DOHH2 (cell line): ENCODE measurements around the gene TRIP4.

ENCODE experiments used
- EZH2phosphoT487 ChIP-seq: fragments of 200-600 bp; sonication (generic); IDR thresholded peaks from 2 replicates; pipeline ENCODE4 v1.6.1; 2017; ENCODE audit warnings: borderline replicate concordance, mild to moderate bottlenecking, antibody characterized with exemption, low read length, moderate library complexity, mixed read lengths
- TF ChIP-seq, protein P1 (sequence below): fragments of 200-600 bp; sonication (generic); IDR thresholded peaks from one replicate; pipeline ENCODE4 v1.5.1; 2014; ENCODE audit warnings: antibody characterized with exemption, mild to moderate bottlenecking, low read depth, low read length; ENCODE audit not compliant: poor library complexity, severe bottlenecking

DNA sequence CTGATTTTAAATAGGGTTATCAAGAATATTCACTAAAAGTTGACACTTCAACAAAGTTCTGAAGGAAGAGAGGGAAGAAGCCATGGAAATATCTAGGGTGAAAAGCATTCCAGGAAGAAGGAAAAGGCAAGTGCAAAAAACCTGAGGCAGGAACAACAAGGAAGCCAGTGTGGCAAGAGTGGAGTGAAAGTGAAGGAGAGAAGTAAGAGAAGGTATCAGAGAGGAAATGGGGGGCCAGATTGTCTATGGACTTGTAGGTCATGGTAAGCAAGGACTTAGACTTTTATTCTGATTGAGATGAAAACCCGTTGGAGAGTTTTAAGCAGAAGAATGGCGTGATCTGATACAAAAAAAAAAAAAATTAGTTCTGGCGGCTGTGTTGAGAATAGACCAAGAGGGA lies 54.2 kb downstream of the TRIP4 start:
- TF ChIP-seq, protein P1, sequence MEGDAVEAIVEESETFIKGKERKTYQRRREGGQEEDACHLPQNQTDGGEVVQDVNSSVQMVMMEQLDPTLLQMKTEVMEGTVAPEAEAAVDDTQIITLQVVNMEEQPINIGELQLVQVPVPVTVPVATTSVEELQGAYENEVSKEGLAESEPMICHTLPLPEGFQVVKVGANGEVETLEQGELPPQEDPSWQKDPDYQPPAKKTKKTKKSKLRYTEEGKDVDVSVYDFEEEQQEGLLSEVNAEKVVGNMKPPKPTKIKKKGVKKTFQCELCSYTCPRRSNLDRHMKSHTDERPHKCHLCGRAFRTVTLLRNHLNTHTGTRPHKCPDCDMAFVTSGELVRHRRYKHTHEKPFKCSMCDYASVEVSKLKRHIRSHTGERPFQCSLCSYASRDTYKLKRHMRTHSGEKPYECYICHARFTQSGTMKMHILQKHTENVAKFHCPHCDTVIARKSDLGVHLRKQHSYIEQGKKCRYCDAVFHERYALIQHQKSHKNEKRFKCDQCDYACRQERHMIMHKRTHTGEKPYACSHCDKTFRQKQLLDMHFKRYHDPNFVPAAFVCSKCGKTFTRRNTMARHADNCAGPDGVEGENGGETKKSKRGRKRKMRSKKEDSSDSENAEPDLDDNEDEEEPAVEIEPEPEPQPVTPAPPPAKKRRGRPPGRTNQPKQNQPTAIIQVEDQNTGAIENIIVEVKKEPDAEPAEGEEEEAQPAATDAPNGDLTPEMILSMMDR, result no peak
- no peak for TF ChIP-seq EZH2phosphoT487
